D721Med (cell line): ENCODE results near the gene SUMO2.
A peak's percentile ranks its signal among the peaks of the same experiment; 100 is the strongest.

Experiments
- DNase-seq: peaks from one replicate; pipeline ENCODE4 v3.0.0; 2011; ENCODE audit warnings: low spot score; ENCODE audit not compliant: insufficient read length
- FAIRE-seq: peaks from 2 replicates; lab custom pipeline; 2011; peaks lifted over from hg19 to GRCh38; lab: Jason Lieb, UNC
- CTCF ChIP-seq: IDR thresholded peaks from 2 replicates; pipeline ENCODE4 v1.5.1; 2012; ENCODE audit warnings: mild to moderate bottlenecking, control low read depth; ENCODE audit not compliant: insufficient read depth; ENCODE audit errors: missing control alignments

Gene SUMO2

DNA sequence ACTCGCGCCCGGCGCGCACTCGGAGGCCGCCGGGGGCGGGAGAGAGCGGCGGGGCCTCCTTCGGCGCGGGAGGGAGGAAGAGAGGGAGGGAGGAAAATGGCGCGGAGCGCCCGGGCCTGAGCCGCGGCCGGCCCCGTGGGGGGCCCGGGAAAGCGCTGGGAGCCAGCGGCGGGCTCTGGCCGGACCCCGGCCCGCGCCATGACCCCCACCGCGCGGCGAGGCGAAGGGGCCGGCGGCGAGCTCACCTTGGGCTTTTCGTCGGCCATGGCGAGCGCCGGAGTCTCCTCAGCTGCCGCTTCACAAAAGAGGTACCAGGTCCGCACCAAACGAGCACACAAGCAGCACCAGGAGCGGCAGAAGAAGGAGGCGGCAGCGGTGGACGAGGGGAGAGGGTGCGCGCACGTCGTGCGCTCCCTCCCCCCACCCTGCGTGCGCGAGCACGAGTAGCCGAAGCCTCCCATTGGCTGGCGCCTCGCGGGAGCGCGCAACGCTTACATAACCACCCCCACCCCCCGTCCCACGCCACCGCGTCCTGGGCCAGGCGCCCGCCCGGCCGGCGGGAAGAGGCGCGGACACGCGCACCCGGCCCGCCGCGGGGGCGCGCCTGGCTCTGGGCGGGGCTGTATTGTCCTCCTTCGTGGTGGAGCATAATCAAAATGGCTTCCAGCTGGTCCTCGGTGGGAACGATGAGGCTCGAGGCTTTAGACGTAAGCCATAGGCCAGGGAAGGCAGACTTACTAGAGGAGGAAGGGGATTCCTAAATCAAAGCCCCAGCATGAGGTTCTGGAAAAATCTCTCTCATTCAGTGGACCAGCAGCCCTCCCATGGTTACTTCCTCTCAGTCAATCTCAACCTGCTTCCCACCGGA lies at the start of gene SUMO2:
SUMO2 (minus strand) TSS at position 391 of the 868 bp plus-strand sequence; CDS start at position 266, 125 bp downstream.
- no peak for TF ChIP-seq CTCF
- DNase-seq = peak; percentile 92
- FAIRE-seq = no peak

DNA sequence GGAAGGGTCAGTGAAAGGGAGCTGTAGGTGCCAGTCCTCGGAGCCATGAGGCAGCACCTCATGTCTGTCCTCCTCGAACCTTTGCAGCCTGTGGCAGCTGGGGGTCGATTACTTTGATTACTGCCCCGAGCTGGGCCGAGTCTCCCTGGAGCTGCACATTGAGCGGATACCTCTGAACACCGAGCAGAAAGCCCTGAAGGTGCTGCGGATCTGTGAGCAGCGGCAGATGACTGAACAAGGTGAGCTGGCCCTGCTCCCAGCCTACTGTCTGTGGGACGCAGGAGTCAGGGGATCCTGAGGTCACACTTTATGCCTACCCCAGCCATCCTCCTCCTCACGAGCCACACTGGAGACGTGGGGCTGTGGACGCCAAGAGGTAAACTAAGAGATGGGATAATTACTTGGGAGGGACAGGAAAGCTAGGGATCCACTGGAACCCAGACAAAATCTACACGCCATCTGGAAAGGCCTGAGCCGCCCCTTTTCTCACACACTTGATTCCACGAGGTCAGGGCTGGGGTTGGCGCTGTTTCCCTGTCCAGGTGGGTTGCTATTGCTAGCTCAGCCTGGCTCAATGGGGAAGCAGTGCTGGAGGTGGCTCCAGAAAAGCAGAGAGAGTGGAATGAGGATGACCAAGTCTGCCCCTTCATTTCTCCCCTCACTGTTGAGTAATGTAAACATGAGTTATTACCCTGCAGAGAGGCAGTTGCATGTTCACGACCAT lies 49.1 kb upstream of the SUMO2 start:
- no peak for TF ChIP-seq CTCF
- DNase-seq = no peak
- FAIRE-seq = no peak

GRCh38 chr17:75231071-75231470 lies 48.3 kb upstream of the SUMO2 start:
- DNase-seq = no peak
- FAIRE-seq = no peak
- TF ChIP-seq CTCF = no peak

DNA sequence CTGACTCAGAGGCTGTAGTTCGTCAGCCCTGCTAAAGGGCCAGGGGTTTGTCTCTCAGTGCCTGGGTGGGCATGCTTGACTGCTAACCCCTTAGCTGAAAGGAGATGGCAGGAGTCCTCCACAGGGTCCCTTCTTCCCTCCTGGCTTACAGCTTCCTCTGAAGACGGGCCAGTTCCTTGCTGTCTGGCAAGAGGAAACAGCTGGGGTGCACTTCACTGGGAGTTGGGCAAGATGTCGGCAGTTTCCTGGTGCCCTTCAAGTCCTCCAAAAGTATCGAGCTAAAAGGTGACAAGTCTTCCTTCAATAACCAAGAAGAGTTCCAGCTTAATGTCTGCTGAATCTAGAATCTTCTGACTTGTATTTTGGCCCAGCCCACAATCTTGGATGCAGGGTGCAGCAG lies 46.1 kb upstream of the SUMO2 start:
- no peak for FAIRE-seq
- no peak for TF ChIP-seq CTCF
- no peak for DNase-seq

DNA sequence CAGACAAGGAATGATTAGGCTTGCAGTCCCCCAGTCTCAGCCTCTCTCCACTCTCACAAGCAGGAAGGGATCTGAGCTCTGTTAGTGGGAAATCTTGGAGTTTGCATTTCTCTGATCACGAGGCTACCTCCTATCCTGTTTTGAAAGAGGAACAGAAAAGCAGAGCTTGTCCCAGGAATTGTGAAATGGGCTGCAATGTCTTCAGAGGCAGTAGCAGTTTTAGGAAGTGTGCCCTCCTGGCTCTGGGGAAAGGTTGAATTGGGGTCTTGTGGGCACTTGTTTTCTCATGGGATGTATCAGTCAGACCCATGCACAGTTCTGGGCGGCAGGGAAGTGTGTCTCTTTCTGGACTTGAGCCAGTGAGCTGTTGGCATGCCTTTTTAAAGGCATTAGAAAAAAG lies 45.5 kb upstream of the SUMO2 start:
- no peak for TF ChIP-seq CTCF

DNA sequence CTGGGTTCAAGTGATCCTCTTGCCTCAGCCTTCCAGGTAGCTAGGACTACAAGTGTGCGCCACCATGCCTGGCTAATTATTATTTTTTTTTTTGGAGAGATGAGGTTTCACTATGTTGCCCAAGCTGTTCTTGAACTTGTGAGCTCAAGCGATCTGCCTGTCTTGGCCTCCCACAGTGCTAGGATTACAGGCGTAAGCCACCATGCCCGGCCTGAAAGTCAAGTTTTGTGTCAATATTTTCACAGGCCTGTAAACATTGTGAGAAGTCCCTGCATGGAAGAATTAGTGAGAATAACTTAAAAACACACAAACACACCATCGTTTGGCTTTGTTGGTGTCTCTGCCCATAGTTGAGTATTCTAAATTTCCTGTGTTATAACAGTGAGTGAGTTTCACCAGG lies 45.0 kb upstream of the SUMO2 start:
- DNase-seq = no peak
- no peak for TF ChIP-seq CTCF
- no peak for FAIRE-seq

More for the DNA sequence above, 45.5 kb upstream of the SUMO2 start:
- FAIRE-seq (no peak), DNase-seq (no peak)
